DOHH2 (cell line): Measurements from ENCODE around the gene NPR3.

Source experiments
- CTCF ChIP-seq: fragments of 200-600 bp; sonication (generic); IDR thresholded peaks from one replicate; pipeline ENCODE4 v1.5.1; 2014; ENCODE audit warnings: antibody characterized with exemption, mild to moderate bottlenecking, low read depth, low read length; ENCODE audit not compliant: poor library complexity, severe bottlenecking
- EZH2phosphoT487 ChIP-seq: fragments of 200-600 bp; sonication (generic); IDR thresholded peaks from 2 replicates; pipeline ENCODE4 v1.6.1; 2017; ENCODE audit warnings: borderline replicate concordance, mild to moderate bottlenecking, antibody characterized with exemption, low read length, moderate library complexity, mixed read lengths

DNA sequence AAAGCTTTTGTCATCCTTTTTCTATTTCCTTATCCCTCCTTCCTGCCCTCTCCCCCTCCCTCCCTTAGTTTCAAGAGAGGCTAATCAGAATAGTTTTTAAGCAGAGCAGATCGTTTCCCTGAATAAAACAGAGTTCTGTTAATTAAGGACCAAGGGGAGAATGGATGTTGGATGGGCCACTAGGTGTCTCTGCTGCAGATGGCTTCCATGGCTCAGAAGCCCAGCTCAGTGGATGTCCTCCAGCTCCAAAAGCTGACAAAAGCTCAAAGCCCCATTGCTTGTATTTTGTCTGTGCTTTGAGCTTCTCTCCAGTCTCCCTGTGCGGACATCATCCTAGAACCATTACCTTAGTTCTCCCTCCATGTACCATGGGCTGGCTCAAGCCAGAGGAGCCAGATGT is 21.0 kb upstream of the NPR3 start:
- TF ChIP-seq CTCF (peak; percentile 29), EZH2phosphoT487 (no peak)
